Spleen (tissue), 7 donors: Measurements from ENCODE around the gene COL27A1.

Source experiments
- CTCF ChIP-seq, 11 experiments: fragments of 200-600 bp in 7 of 11; fragments of 450-650 bp in 4 of 11; sonication (generic) in 4 of 11; IDR thresholded peaks in 8 of 11; conservative IDR thresholded peaks in 3 of 11; 1 replicate in 7 of 11; 2 replicates in 4 of 11; pipeline versions ENCODE4 v1.4.0 to v1.8.0; 2016 to 2021; ENCODE audit warnings: antibody characterized with exemption in 11 of 11, inconsistent platforms in 4 of 11, mild to moderate bottlenecking in 1 of 11
- POLR2AphosphoS5 ChIP-seq, 3 donors: sonication (generic); formaldehyde crosslinking; IDR thresholded peaks; one replicate each; pipeline ENCODE4 v1.5.1; 2017; ENCODE audit warnings: antibody characterized with exemption in 3 of 3
- donor health status: DM: no; HTN: no; CAD: no; lungs with moderate emphysema.
- donor health status: DM: no; HTN: no; CAD: no.
- donor health status: DM: no; HTN: no; CAD: no.

- TF ChIP-seq CTCF (IDR thresholded peaks at IDR 0.05 in 8 of 11, conservative IDR thresholded peaks at IDR 0.05 in 3 of 11): no peak
- TF ChIP-seq POLR2AphosphoS5 (IDR thresholded peaks at IDR 0.05): no peak
Measured at GRCh38 chr9:114213566-114213965, 58.2 kb downstream of the COL27A1 start.
